Peyer's patch (tissue), 4 donors: ENCODE measurements around the gene SLC25A48.

Experiments
- POLR2A ChIP-seq, 2 donors: fragments of 450-650 bp; IDR thresholded peaks; one replicate each; pipeline ENCODE4 v1.5.1; 2017; ENCODE audit warnings: antibody characterized with exemption in 2 of 2, mild to moderate bottlenecking in 2 of 2, moderate library complexity in 2 of 2
- TF ChIP-seq, protein P1 (sequence below), 6 experiments: fragments of 450-650 bp in 4 of 6; fragments of 200-600 bp in 2 of 6; sonication (generic) in 1 of 6; IDR thresholded peaks; one replicate each; pipeline ENCODE4 v1.5.1; 2017 to 2019; ENCODE audit warnings: antibody characterized with exemption in 6 of 6, mild to moderate bottlenecking in 3 of 6, moderate library complexity in 1 of 6

DNA sequence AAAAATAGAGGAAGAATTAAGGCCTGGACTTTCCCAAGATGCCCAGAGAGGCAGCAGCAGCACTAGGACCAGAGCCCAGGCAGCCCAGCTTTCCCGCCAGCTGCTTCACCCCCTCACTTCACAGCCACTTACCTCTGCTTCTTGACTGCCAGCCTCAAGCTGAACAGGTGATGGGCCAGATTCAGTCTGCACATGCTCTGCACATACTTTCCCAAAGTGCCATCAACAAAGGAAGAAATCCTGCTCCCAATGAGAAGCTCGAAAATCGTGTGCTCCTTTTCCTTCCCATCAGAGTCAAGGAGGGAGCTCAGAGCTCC, 4.1 kb upstream of the SLC25A48 start:
- TF ChIP-seq, protein P1, sequence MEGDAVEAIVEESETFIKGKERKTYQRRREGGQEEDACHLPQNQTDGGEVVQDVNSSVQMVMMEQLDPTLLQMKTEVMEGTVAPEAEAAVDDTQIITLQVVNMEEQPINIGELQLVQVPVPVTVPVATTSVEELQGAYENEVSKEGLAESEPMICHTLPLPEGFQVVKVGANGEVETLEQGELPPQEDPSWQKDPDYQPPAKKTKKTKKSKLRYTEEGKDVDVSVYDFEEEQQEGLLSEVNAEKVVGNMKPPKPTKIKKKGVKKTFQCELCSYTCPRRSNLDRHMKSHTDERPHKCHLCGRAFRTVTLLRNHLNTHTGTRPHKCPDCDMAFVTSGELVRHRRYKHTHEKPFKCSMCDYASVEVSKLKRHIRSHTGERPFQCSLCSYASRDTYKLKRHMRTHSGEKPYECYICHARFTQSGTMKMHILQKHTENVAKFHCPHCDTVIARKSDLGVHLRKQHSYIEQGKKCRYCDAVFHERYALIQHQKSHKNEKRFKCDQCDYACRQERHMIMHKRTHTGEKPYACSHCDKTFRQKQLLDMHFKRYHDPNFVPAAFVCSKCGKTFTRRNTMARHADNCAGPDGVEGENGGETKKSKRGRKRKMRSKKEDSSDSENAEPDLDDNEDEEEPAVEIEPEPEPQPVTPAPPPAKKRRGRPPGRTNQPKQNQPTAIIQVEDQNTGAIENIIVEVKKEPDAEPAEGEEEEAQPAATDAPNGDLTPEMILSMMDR (IDR thresholded peaks at IDR 0.05): no peak
- TF ChIP-seq POLR2A (IDR thresholded peaks at IDR 0.05): no peak
